ENCODE data around the gene GLMP. TPM values are rescaled to one million over a fixed set of nuclear protein-coding genes. Genes with fewer than 3 reads are reported as not detected.

The GLMP gene
- total RNA-seq, 1 experiment from 2014 or later, result 84.6 TPM

GRCh38 chr1:156249593-156249992, 45.9 kb downstream of the GLMP start:
- no peak for DNase-seq (ENCODE audit: low spot score)

- no peak for DNase-seq (ENCODE audit: low spot score)
Measured at GRCh38 chr1:156248323-156248683, 47.2 kb downstream of the GLMP start.

GRCh38 chr1:156247460-156248322, 47.8 kb downstream of the GLMP start, which contains the start of gene PAQR6:
Gene PAQR6 (minus strand): TSS chr1:156248056. CDS start chr1:156246731, 1,325 bp downstream.
- no peak for DNase-seq (ENCODE audit: low spot score)

GRCh38 chr1:156246781-156247459, 48.6 kb downstream of the GLMP start:
- DNase-seq (ENCODE audit: low spot score), result no peak

GRCh38 chr1:156246241-156246780, 49.2 kb downstream of the GLMP start:
- no peak for DNase-seq (ENCODE audit: low spot score)

GRCh38 chr1:156245451-156246232, 49.8 kb downstream of the GLMP start:
- no peak for DNase-seq (ENCODE audit: low spot score)

GRCh38 chr1:156244712-156245111, 50.8 kb downstream of the GLMP start:
- no peak for DNase-seq (ENCODE audit: low spot score)

- no peak for DNase-seq (ENCODE audit: low spot score)
Measured at GRCh38 chr1:156244126-156244525, 51.4 kb downstream of the GLMP start.

GRCh38 chr1:156242738-156243137, 52.7 kb downstream of the GLMP start:
- DNase-seq (ENCODE audit: low spot score), result no peak

Other genes starting within 250 kb of the GLMP start
- gene UBQLN4, start 241.9 kb downstream of the GLMP start, total RNA-seq (2014; rRNA removed; shearing (Covaris generic)), result 23.0 and 24.4 TPM in 2 replicates
- gene LAMTOR2, start 240.9 kb downstream of the GLMP start, total RNA-seq (2014; rRNA removed; shearing (Covaris generic)), result 66.7 and 84.8 TPM in 2 replicates
- 0.19 TPM in 1 of 2 replicates, not detected in the other for gene RAB25, start 234.5 kb downstream of the GLMP start, total RNA-seq (2014; rRNA removed; shearing (Covaris generic))
- gene MEX3A, start 213.2 kb downstream of the GLMP start, total RNA-seq (2014; rRNA removed; shearing (Covaris generic)), result 2.8 and 4.5 TPM in 2 replicates
- gene LMNA, start 181.0 kb downstream of the GLMP start, total RNA-seq (2014; rRNA removed; shearing (Covaris generic)), result 257 and 363 TPM in 2 replicates
- gene SEMA4A, start 142.1 kb downstream of the GLMP start, total RNA-seq (2014; rRNA removed; shearing (Covaris generic)), result 0.15 TPM in 1 of 2 replicates, not detected in the other
- 17.7 and 17.8 TPM in 2 replicates for gene SLC25A44, start 101.6 kb downstream of the GLMP start, total RNA-seq (2014; rRNA removed; shearing (Covaris generic))
- 68.2 and 79.0 TPM in 2 replicates for gene PMF1, start 82.7 kb downstream of the GLMP start, total RNA-seq (2014; rRNA removed; shearing (Covaris generic))
- 0.08 TPM in 1 of 2 replicates, not detected in the other for gene BGLAP, start 53.5 kb downstream of the GLMP start, total RNA-seq (2014; rRNA removed; shearing (Covaris generic))
- gene PAQR6, start 47.6 kb downstream of the GLMP start, total RNA-seq (2014; rRNA removed; shearing (Covaris generic)), result 0.50 and 1.0 TPM in 2 replicates
- 39.9 and 45.9 TPM in 2 replicates for gene SMG5, start 12.9 kb downstream of the GLMP start, total RNA-seq (2014; rRNA removed; shearing (Covaris generic))
- gene TMEM79, start 11.4 kb downstream of the GLMP start, total RNA-seq (2014; rRNA removed; shearing (Covaris generic)), result 1.4 and 7.3 TPM in 2 replicates
- gene VHLL, start 3.6 kb upstream of the GLMP start, total RNA-seq (2014; rRNA removed; shearing (Covaris generic)), result not detected in 2 replicates
- 584 and 592 TPM in 2 replicates for gene CCT3, start 42.6 kb upstream of the GLMP start, total RNA-seq (2014; rRNA removed; shearing (Covaris generic))
- gene TSACC, start 42.8 kb upstream of the GLMP start, total RNA-seq (2014; rRNA removed; shearing (Covaris generic)), result 0.23 and 0.39 TPM in 2 replicates
- 0.06 TPM in 1 of 2 replicates, not detected in the other for gene RHBG, start 73.5 kb upstream of the GLMP start, total RNA-seq (2014; rRNA removed; shearing (Covaris generic))
- gene MEF2D, start 205.1 kb upstream of the GLMP start, total RNA-seq (2014; rRNA removed; shearing (Covaris generic)), result 3.9 and 7.9 TPM in 2 replicates

Measured in H4 (cell line).